GM23248 (cell line): Measurements from ENCODE around the gene HPGD.

ENCODE experiments used
- EZH2 ChIP-seq: fragments of 200-600 bp; sonication (generic); IDR thresholded peaks from 2 replicates; pipeline ENCODE4 v1.6.1; 2018; ENCODE audit warnings: antibody characterized with exemption, mild to moderate bottlenecking; ENCODE audit not compliant: insufficient read depth, poor library complexity, severe bottlenecking
- EZH2phosphoT487 ChIP-seq: fragments of 200-600 bp; sonication (generic); IDR thresholded peaks from 2 replicates; pipeline ENCODE4 v1.6.1; 2018; ENCODE audit warnings: antibody characterized with exemption, moderate library complexity, mild to moderate bottlenecking, low read depth; ENCODE audit not compliant: insufficient read depth

DNA sequence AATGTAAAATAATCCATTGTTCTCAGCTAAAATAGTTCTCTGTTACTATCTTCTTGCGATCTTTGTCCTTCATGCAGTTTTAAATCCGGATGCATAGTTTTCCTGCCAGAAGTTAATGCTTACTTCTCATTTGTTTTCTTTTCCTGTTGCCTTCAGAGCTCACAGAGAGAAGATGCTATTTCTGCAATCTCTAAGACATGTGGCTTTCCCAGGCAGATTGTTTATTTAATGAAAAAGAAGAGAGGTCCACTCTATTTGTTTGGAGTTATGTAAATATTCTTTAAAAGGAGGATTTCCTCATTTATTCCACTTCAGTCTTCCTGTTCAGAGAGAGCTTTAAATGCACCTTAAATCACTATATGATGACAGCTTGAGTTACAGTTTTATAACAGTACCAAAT lies 39.3 kb upstream of the HPGD start:
- TF ChIP-seq EZH2 (no peak), EZH2phosphoT487 (no peak)
